GM12878 (cell line): Measurements from ENCODE around the gene ARPC5L. TPM values are rescaled to one million over a fixed set of nuclear protein-coding genes. Genes with fewer than 3 reads are reported as not detected.

Experiments
- ATAC-seq: fragments of 200-7000 bp; cut with Tn5 transposase; 3 replicates; pipeline ENCODE4 v1.9.1; 2020; ENCODE audit warnings: mild to moderate bottlenecking, moderate library complexity
- BruUV-seq: library from RNA; stranded (reverse); fragments of 400-500 nt; replicated peaks from 2 replicates; lab custom pipeline; 2021; lab: Mats Ljungman, UMichigan
- CTCF ChIA-PET: fragments of 300-600 bp; sonication (Branson Sonifier 250); formaldehyde crosslinking; extraction: SDS; loops from one replicate; lab custom pipeline; 2021; ENCODE audit warnings: inconsistent platforms; lab: Yijun Ruan, JAX
- POLR2A ChIA-PET: fragments of 350-600 bp; formaldehyde crosslinking; extraction: SDS; loops from one replicate; lab custom pipeline; 2021; ENCODE audit warnings: inconsistent platforms; lab: Charles Lee
- RAD21 ChIA-PET: fragments of 300-600 bp; sonication (Branson Sonifier 250); formaldehyde crosslinking; loops from one replicate; lab custom pipeline; 2023; ENCODE audit warnings: antibody characterized with exemption; ENCODE audit not compliant: unreplicated experiment; lab: Charles Lee
- SMC1A ChIA-PET: fragments of 300-600 bp; sonication (Branson Sonifier 250); formaldehyde crosslinking; loops from one replicate; lab custom pipeline; 2023; ENCODE audit not compliant: unreplicated experiment, uncharacterized antibody; lab: Charles Lee
- DNase-seq: peaks from one replicate; pipeline ENCODE4 v3.0.0-alpha.2; 2011; ENCODE audit warnings: low read depth, low spot score
- FAIRE-seq: peaks from 3 replicates; lab custom pipeline; 2011; peaks lifted over from hg19 to GRCh38; lab: Jason Lieb, UNC
- H2AFZ ChIP-seq: 2 replicates; pipeline ENCODE4 v1.6.0; 2011; ENCODE audit warnings: low read depth, low read length, control low read depth; ENCODE audit not compliant: control insufficient read depth
- H3K27ac ChIP-seq: 2 replicates; pipeline ENCODE4 v1.5.1; 2011; ENCODE audit warnings: control low read depth; ENCODE audit not compliant: control insufficient read depth, insufficient read depth
- H3K27me3 ChIP-seq, 2 experiments: replicated peaks in 1 of 2; 2 replicates each; pipeline versions ENCODE4 v1.6.0 to v1.6.1; 2011; ENCODE audit warnings: low read length in 1 of 2; ENCODE audit not compliant: control insufficient read depth in 2 of 2, insufficient read depth in 2 of 2
- H3K36me3 ChIP-seq, 2 experiments: 2 replicates each; pipeline ENCODE4 v1.5.1; 2011; ENCODE audit warnings: low read length in 1 of 2; ENCODE audit not compliant: control insufficient read depth in 2 of 2, insufficient read depth in 2 of 2
- H3K4me1 ChIP-seq: 2 replicates; pipeline ENCODE4 v1.6.1; 2011; ENCODE audit warnings: mild to moderate bottlenecking, low read length, moderate library complexity, mixed read lengths; ENCODE audit not compliant: control insufficient read depth, insufficient read depth
- H3K4me2 ChIP-seq: 2 replicates; pipeline ENCODE4 v1.6.0; 2011; ENCODE audit warnings: control low read depth; ENCODE audit not compliant: control insufficient read depth, insufficient read depth
- H3K4me3 ChIP-seq: fragments of 200-600 bp; sonication (generic); 2 replicates; pipeline ENCODE4 v1.5.1; 2016
- H3K79me2 ChIP-seq: 2 replicates; pipeline ENCODE4 v1.6.0; 2011; ENCODE audit warnings: low read length; ENCODE audit not compliant: control insufficient read depth, insufficient read depth
- H3K9ac ChIP-seq: 2 replicates; pipeline ENCODE4 v1.8.0; 2011; ENCODE audit warnings: low read length, control low read depth, mixed read lengths; ENCODE audit not compliant: control insufficient read depth, insufficient read depth
- H3K9me3 ChIP-seq: replicated peaks from 3 replicates; pipeline ENCODE4 v1.5.1; 2011; ENCODE audit warnings: mild to moderate bottlenecking, low read length; ENCODE audit not compliant: control insufficient read depth, insufficient read depth
- H4K20me1 ChIP-seq: 2 replicates; pipeline ENCODE4 v1.6.0; 2011; ENCODE audit not compliant: control insufficient read depth, insufficient read depth
- CBFB ChIP-seq: IDR thresholded peaks from 2 replicates; pipeline ENCODE4 v1.6.1; 2016; ENCODE audit warnings: antibody characterized with exemption, low read depth
- CEBPB ChIP-seq, 2 experiments: fragments of 150-350 bp in 1 of 2; IDR thresholded peaks; 2 replicates each; pipeline ENCODE4 v1.6.1; 2012 to 2014; ENCODE audit warnings: low read depth in 2 of 2, low read length in 2 of 2, borderline replicate concordance in 1 of 2, inconsistent platforms in 1 of 2
- EZH2 ChIP-seq: IDR thresholded peaks from 2 replicates; pipeline ENCODE4 v1.6.1; 2012; ENCODE audit warnings: low read depth, mild to moderate bottlenecking, control low read depth, inconsistent platforms, low read length, borderline replicate concordance; ENCODE audit not compliant: control insufficient read depth
- IKZF1 ChIP-seq: fragments of 450-650 bp; conservative IDR thresholded peaks from 2 replicates; pipeline ENCODE4 v1.6.1; 2017; ENCODE audit warnings: antibody characterized with exemption, mild to moderate bottlenecking
- MEF2B ChIP-seq: fragments of 450-650 bp; IDR thresholded peaks from 2 replicates; pipeline ENCODE4 v1.6.1; 2018; ENCODE audit warnings: mild to moderate bottlenecking, moderate library complexity; ENCODE audit not compliant: partially characterized antibody, poor library complexity, severe bottlenecking
- NFYA ChIP-seq: IDR thresholded peaks from 2 replicates; pipeline ENCODE4 v1.6.1; 2011; ENCODE audit warnings: low read depth, mild to moderate bottlenecking, low read length, improper control_type of control experiment, borderline replicate concordance
- ZNF274 ChIP-seq: IDR thresholded peaks from one replicate; pipeline ENCODE4 v1.8.0; 2011; ENCODE audit not compliant: insufficient read length, insufficient read depth
- WGBS: methylation state at CpG from one replicate; pipeline ENCODE4 v1.1.6; 2016; ENCODE audit warnings: low lambda C conversion rate; ENCODE audit not compliant: insufficient replicate concordance, insufficient coverage; ENCODE audit errors: missing lambda C conversion rate; 5-methylcytosine and 5-hydroxymethylcytosine counted together
- in situ Hi-C: fragments of 300-500 bp; cut with MboI; formaldehyde crosslinking; loops from 9 replicates; pipeline ENCODE4 v1.14.3; 2018; ENCODE audit warnings: mixed read lengths
- intact Hi-C: fragments of 100-400 bp; cut with micrococcal nuclease; formaldehyde crosslinking; loops from one replicate; pipeline ENCODE4 v1.14.2; 2022; ENCODE audit not compliant: unreplicated experiment
- polyA plus RNA-seq, 11 experiments: library from polyadenylated mRNA; depleted of rRNA in 4 of 11; unstranded in 6 of 11; stranded (reverse) in 5 of 11; fragments of >200 nt; fragmentation: Nextera tagmentation in 4 of 11; fragmentation: Illumina TruSeq in 1 of 11; extraction: Ambion mirVana in 4 of 11; extraction: Trizol in 1 of 11; gene quantifications; 1 replicate in 1 of 11; 2 replicates in 10 of 11; pipeline versions ENCODE4 v1.2.1 to v1.2.3, GENCODE V29; 2011 to 2016; ENCODE audit warnings: inconsistent platforms in 2 of 11, missing spikeins in 2 of 11, low read depth in 1 of 11
- total RNA-seq, 4 experiments: library from RNA; depleted of rRNA in 3 of 4; stranded (reverse); fragments of >200 nt in 3 of 4; fragmentation: Illumina TruSeq in 1 of 4; extraction: Trizol in 1 of 4; gene quantifications; 2 replicates each; pipeline versions ENCODE4 v1.2.1 to v1.2.3, GENCODE V29; 2013 to 2021
- TF ChIP-seq, protein P1 (sequence below): fragments of 450-650 bp; IDR thresholded peaks from 2 replicates; pipeline ENCODE4 v1.6.1; 2016; ENCODE audit warnings: mild to moderate bottlenecking
- TF ChIP-seq, protein P2 (sequence below): IDR thresholded peaks from 2 replicates; pipeline ENCODE4 v1.6.1; 2011; ENCODE audit warnings: mild to moderate bottlenecking, low read depth, low read length, moderate library complexity; ENCODE audit not compliant: insufficient replicate concordance

The ARPC5L gene
- total and polyA plus RNA-seq, 10 of the 15 experiments (the other 5 are each of a cell fraction or from before 2014, with no cell fraction given), result 42.3 to 207 (median 104) TPM

DNA sequence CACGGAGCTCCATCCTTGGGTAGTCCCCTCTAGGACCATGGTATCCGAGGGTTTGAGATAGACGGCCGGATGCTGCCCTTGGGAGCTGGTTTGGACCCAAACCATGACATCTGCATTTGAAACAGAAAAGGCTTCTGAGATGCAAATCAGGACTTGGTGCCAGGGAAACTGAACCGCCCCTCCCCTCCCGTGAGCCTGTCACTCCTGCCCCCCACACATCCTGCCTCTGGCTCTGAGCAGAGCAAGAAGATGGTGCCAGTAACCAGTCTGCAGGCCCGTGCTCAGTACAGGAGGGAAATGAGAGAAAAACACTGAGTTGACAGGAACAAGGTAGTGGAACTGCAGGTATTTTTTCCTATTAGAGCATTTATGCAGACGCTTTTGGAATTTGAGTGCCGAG is 18.6 kb downstream of the ARPC5L start:
- intact Hi-C loops (no loop called here), in situ Hi-C loops (no loop called here)
- no peak overlapping the region for H3K4me3 ChIP-seq
- H3K9me3 ChIP-seq, result no peaks in the 10 kb centered on the region
- no peak overlapping the region for H2AFZ ChIP-seq
- H3K79me2 ChIP-seq, result peaks cover 6% of the 10 kb centered on the region; the same call in 1 of the 2 replicates
- no peaks in the 10 kb centered on the region; the same call in none of the 2 replicates for H4K20me1 ChIP-seq
- no peak overlapping the region for H3K9ac ChIP-seq
- FAIRE-seq, result no peak
- 31% methylated on average over 9 of the region's 9 CpGs for WGBS
- no peak for TF ChIP-seq NFYA
- TF ChIP-seq ZNF274, result no peak
- TF ChIP-seq, protein P1, sequence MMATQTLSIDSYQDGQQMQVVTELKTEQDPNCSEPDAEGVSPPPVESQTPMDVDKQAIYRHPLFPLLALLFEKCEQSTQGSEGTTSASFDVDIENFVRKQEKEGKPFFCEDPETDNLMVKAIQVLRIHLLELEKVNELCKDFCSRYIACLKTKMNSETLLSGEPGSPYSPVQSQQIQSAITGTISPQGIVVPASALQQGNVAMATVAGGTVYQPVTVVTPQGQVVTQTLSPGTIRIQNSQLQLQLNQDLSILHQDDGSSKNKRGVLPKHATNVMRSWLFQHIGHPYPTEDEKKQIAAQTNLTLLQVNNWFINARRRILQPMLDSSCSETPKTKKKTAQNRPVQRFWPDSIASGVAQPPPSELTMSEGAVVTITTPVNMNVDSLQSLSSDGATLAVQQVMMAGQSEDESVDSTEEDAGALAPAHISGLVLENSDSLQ, result peak; percentile 85
- no peak for TF ChIP-seq CEBPB (IDR thresholded peaks at IDR 0.05; ENCODE audit: borderline replicate concordance in 1 of 2, low read depth in 2 of 2, low read length in 2 of 2)
- TF ChIP-seq CBFB, result no peak
- no peak for TF ChIP-seq IKZF1
- TF ChIP-seq MEF2B, result no peak
- no peak for TF ChIP-seq EZH2
- TF ChIP-seq, protein P2, sequence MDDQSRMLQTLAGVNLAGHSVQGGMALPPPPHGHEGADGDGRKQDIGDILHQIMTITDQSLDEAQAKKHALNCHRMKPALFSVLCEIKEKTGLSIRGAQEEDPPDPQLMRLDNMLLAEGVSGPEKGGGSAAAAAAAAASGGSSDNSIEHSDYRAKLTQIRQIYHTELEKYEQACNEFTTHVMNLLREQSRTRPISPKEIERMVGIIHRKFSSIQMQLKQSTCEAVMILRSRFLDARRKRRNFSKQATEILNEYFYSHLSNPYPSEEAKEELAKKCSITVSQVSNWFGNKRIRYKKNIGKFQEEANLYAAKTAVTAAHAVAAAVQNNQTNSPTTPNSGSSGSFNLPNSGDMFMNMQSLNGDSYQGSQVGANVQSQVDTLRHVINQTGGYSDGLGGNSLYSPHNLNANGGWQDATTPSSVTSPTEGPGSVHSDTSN, result peak; percentile 41
- H3K27me3 ChIP-seq, result no peaks in the 10 kb centered on the region
- CTCF ChIA-PET, result interaction anchor here (1.0 to 1.7 kb wide), 2 partner anchors 8 to 14 kb away, joined by 5 to 8 read pairs; no protein-coding TSS in a partner anchor
- peak; percentile 64 for ATAC-seq
- RAD21 ChIA-PET, result no interaction called here
- SMC1A ChIA-PET, result interaction anchor here (1.4 to 1.6 kb wide), 2 partner anchors 18 to 115 kb away, joined by 4 to 5 read pairs; partner anchors contain the start of genes ARPC5L and RPL35
- H3K4me2 ChIP-seq, result no peak overlapping the region
- no peak for DNase-seq
- POLR2A ChIA-PET, result interaction anchor here (0.6 to 1.2 kb wide), 2 partner anchors 13 to 37 kb away, joined by 3 read pairs; no protein-coding TSS in a partner anchor
- BruUV-seq, result no TSS peak
- H3K4me1 ChIP-seq, result peaks cover 6% of the 10 kb centered on the region
- peak overlapping the region; percentile 13; the same call in 1 of the 2 replicates for H3K27ac ChIP-seq
- H3K36me3 ChIP-seq, result peaks cover 24 to 28% of the 10 kb centered on the region in 2 experiments
